Mesenchymal stem cell (in vitro differentiated cells and primary cell): ENCODE measurements around the gene LATS2.
"Not testable (repeated sequence)": the region's sequence is repeated elsewhere in the genome, so short reads cannot be mapped to it uniquely, and the experiment has no call there.

Source experiments
- DNase-seq: peaks from one replicate; pipeline ENCODE4 v3.0.0-alpha.2; 2013
- H2AFZ ChIP-seq: one replicate; pipeline ENCODE4 v1.6.1; 2013; ENCODE audit warnings: low read depth, mild to moderate bottlenecking, control low read depth, inconsistent platforms, low read length, moderate library complexity
- H2AK5ac ChIP-seq: 2 replicates; pipeline ENCODE4 v1.6.1; 2013; ENCODE audit warnings: low read length, moderate library complexity, mild to moderate bottlenecking, inconsistent platforms; ENCODE audit not compliant: severe bottlenecking
- H2BK120ac ChIP-seq: one replicate; pipeline ENCODE4 v1.6.1; 2013; ENCODE audit warnings: low read depth, mild to moderate bottlenecking, inconsistent platforms, low read length, moderate library complexity
- H2BK12ac ChIP-seq, 2 experiments: one replicate each; pipeline ENCODE4 v1.6.1; 2013; ENCODE audit warnings: inconsistent platforms in 2 of 2, low read length in 2 of 2, mild to moderate bottlenecking in 2 of 2, moderate library complexity in 2 of 2, control low read depth in 1 of 2
- H2BK15ac ChIP-seq: one replicate; pipeline ENCODE4 v1.6.1; 2013; ENCODE audit warnings: mild to moderate bottlenecking, low read depth, inconsistent platforms; ENCODE audit not compliant: poor library complexity, severe bottlenecking
- H2BK5ac ChIP-seq: 2 replicates; pipeline ENCODE4 v1.6.1; 2013; ENCODE audit warnings: low read depth, mild to moderate bottlenecking, low read length, control low read depth, inconsistent platforms; ENCODE audit not compliant: poor library complexity, severe bottlenecking
- H3K14ac ChIP-seq, 2 experiments: one replicate each; pipeline ENCODE4 v1.6.1; 2013; ENCODE audit warnings: inconsistent platforms in 2 of 2, low read length in 2 of 2, control low read depth in 1 of 2, mild to moderate bottlenecking in 1 of 2, moderate library complexity in 1 of 2
- H3K18ac ChIP-seq, 2 experiments: one replicate each; pipeline ENCODE4 v1.6.1; 2013; ENCODE audit warnings: inconsistent platforms in 2 of 2, low read length in 2 of 2, control low read depth in 1 of 2, low read depth in 1 of 2, mild to moderate bottlenecking in 1 of 2
- H3K23ac ChIP-seq, 2 experiments: one replicate each; pipeline ENCODE4 v1.6.1; 2013; ENCODE audit warnings: inconsistent platforms in 2 of 2, low read length in 2 of 2, mild to moderate bottlenecking in 2 of 2, moderate library complexity in 2 of 2, control low read depth in 1 of 2
- H3K27ac ChIP-seq: 2 replicates; pipeline ENCODE4 v1.5.1; 2013; ENCODE audit warnings: mild to moderate bottlenecking, moderate library complexity, low read length, control low read depth, inconsistent platforms; ENCODE audit not compliant: poor library complexity, severe bottlenecking
- H3K27me3 ChIP-seq, 2 experiments: 2 replicates each; pipeline versions ENCODE4 v1.6.1 to v1.7.0; 2013; ENCODE audit warnings: low read length in 2 of 2, mild to moderate bottlenecking in 2 of 2, moderate library complexity in 2 of 2, control low read depth in 1 of 2, inconsistent platforms in 1 of 2; ENCODE audit not compliant: control insufficient read depth in 1 of 2, insufficient read depth in 1 of 2
- H3K36me3 ChIP-seq, 2 experiments: 2 replicates each; pipeline versions ENCODE4 v1.6.1 to v1.7.0; 2013; ENCODE audit warnings: low read length in 2 of 2, control low read depth in 1 of 2, inconsistent platforms in 1 of 2, low read depth in 1 of 2, mild to moderate bottlenecking in 1 of 2; ENCODE audit not compliant: insufficient read depth in 2 of 2, control insufficient read depth in 1 of 2
- H3K4ac ChIP-seq, 2 experiments: one replicate each; pipeline ENCODE4 v1.6.1; 2013; ENCODE audit warnings: inconsistent platforms in 2 of 2, low read length in 2 of 2, mild to moderate bottlenecking in 2 of 2, moderate library complexity in 2 of 2, control low read depth in 1 of 2, low read depth in 1 of 2
- H3K4me1 ChIP-seq: 2 replicates; pipeline ENCODE4 v1.6.1; 2013; ENCODE audit warnings: low read depth, low read length, control low read depth; ENCODE audit not compliant: control insufficient read depth, insufficient read depth
- H3K4me2 ChIP-seq: 2 replicates; pipeline ENCODE4 v1.6.1; 2013; ENCODE audit warnings: low read length, mild to moderate bottlenecking, inconsistent platforms; ENCODE audit not compliant: poor library complexity, severe bottlenecking
- H3K4me3 ChIP-seq, 2 experiments: 2 replicates each; pipeline versions ENCODE4 v1.5.1 to v1.7.0; 2013; ENCODE audit warnings: low read length in 2 of 2, mild to moderate bottlenecking in 2 of 2, control low read depth in 1 of 2, low read depth in 1 of 2; ENCODE audit not compliant: insufficient read depth in 1 of 2
- H3K79me1 ChIP-seq: replicated peaks from 2 replicates; pipeline ENCODE4 v1.6.1; 2013; ENCODE audit warnings: mild to moderate bottlenecking, control low read depth, low read length, inconsistent platforms; ENCODE audit not compliant: poor library complexity, severe bottlenecking
- H3K9ac ChIP-seq: 2 replicates; pipeline ENCODE4 v1.7.0; 2013; ENCODE audit warnings: mild to moderate bottlenecking, low read length, moderate library complexity
- H3K9me3 ChIP-seq: 2 replicates; pipeline ENCODE4 v1.7.0; 2013; ENCODE audit warnings: mild to moderate bottlenecking, low read length; ENCODE audit not compliant: control insufficient read depth
- H4K8ac ChIP-seq: one replicate; pipeline ENCODE4 v1.6.1; 2013; ENCODE audit warnings: inconsistent platforms, mild to moderate bottlenecking, low read length, moderate library complexity
- H4K91ac ChIP-seq: one replicate; pipeline ENCODE4 v1.6.1; 2013; ENCODE audit warnings: mild to moderate bottlenecking, low read length, inconsistent platforms
- WGBS: methylation state at CpG from one replicate; pipeline ENCODE4 v1.1.7; 2013; ENCODE audit warnings: mixed read lengths; 5-methylcytosine and 5-hydroxymethylcytosine counted together

LATS2 gene

GRCh38 chr13:20953245-20953931, 108.0 kb downstream of the LATS2 start:
- H2BK5ac ChIP-seq, result no peak overlapping the region
- H4K91ac ChIP-seq, result no peak overlapping the region
- no peak overlapping the region for H3K27ac ChIP-seq
- no peaks in the 10 kb centered on the region for H3K36me3 ChIP-seq
- H3K27me3 ChIP-seq, result peaks cover 0 to 13% of the 10 kb centered on the region in 2 experiments
- no peak overlapping the region for H3K9ac ChIP-seq
- peak overlapping the region in 1 of 2 experiments; percentile 27 for H3K4me3 ChIP-seq
- H4K8ac ChIP-seq, result peak overlapping the region; percentile 41
- no peak for DNase-seq
- no peak overlapping the region for H2AFZ ChIP-seq
- H2BK12ac ChIP-seq, result no peak overlapping the region
- H2BK15ac ChIP-seq, result no peak overlapping the region
- no peaks in the 10 kb centered on the region for H3K9me3 ChIP-seq
- H3K4me2 ChIP-seq, result no peak overlapping the region
- peak overlapping the region in 1 of 2 experiments; percentile 55 for H3K14ac ChIP-seq
- H2AK5ac ChIP-seq, result no peak overlapping the region
- no peak overlapping the region for H3K18ac ChIP-seq
- H2BK120ac ChIP-seq, result no peak overlapping the region
- no peaks in the 10 kb centered on the region for H3K79me1 ChIP-seq
- H3K4ac ChIP-seq, result no peak overlapping the region
- no peak overlapping the region for H3K23ac ChIP-seq
- no peaks in the 10 kb centered on the region for H3K4me1 ChIP-seq
- WGBS, result 67% methylated on average over 16 of the region's 16 CpGs

GRCh38 chr13:20952838-20953237, 108.5 kb downstream of the LATS2 start:
- no peak overlapping the region for H4K91ac ChIP-seq
- peaks cover 0 to 13% of the 10 kb centered on the region in 2 experiments for H3K27me3 ChIP-seq
- H3K4me1 ChIP-seq, result no peaks in the 10 kb centered on the region
- no peak overlapping the region for H2BK15ac ChIP-seq
- no peaks in the 10 kb centered on the region for H3K9me3 ChIP-seq
- H2AK5ac ChIP-seq, result no peak overlapping the region
- H3K79me1 ChIP-seq, result no peaks in the 10 kb centered on the region
- H3K18ac ChIP-seq, result no peak overlapping the region
- no peak overlapping the region for H3K4ac ChIP-seq
- WGBS, result 90% methylated on average over 16 of the region's 16 CpGs
- no peak for DNase-seq
- H2BK5ac ChIP-seq, result no peak overlapping the region
- H3K14ac ChIP-seq, result no peak overlapping the region
- no peak overlapping the region for H2AFZ ChIP-seq
- H3K9ac ChIP-seq, result no peak overlapping the region
- no peak overlapping the region for H3K23ac ChIP-seq
- H2BK120ac ChIP-seq, result no peak overlapping the region
- no peaks in the 10 kb centered on the region for H3K36me3 ChIP-seq
- H3K27ac ChIP-seq, result no peak overlapping the region
- H3K4me3 ChIP-seq, result no peak overlapping the region
- peak overlapping the region; percentile 41 for H4K8ac ChIP-seq
- no peak overlapping the region for H3K4me2 ChIP-seq
- H2BK12ac ChIP-seq, result no peak overlapping the region

- H3K23ac ChIP-seq, H2BK5ac ChIP-seq, H3K18ac ChIP-seq, H3K4me2 ChIP-seq, H3K4me3 ChIP-seq, H3K27ac ChIP-seq, H2BK15ac ChIP-seq, H3K79me1 ChIP-seq, H2BK120ac ChIP-seq, H2AK5ac ChIP-seq, H2AFZ ChIP-seq, H2BK12ac ChIP-seq, H3K14ac ChIP-seq, H4K91ac ChIP-seq, H3K4ac ChIP-seq, DNase-seq, H3K9me3 ChIP-seq, H3K36me3 ChIP-seq, H3K9ac ChIP-seq, H4K8ac ChIP-seq: not testable (repeated sequence)
- Histone ChIP-seq H3K27me3 (peaks cover 0 to 16% of the 10 kb centered on the region in 2 experiments), H3K4me1 (peaks cover 10% of the 10 kb centered on the region)
- 95% methylated on average over 3 of the region's 3 CpGs for WGBS
Measured at GRCh38 chr13:20948001-20948400, 113.4 kb downstream of the LATS2 start.

- peak; percentile 12 for DNase-seq
- Histone ChIP-seq H3K9ac (peak overlapping the region; percentile 69), H3K27ac (no peak overlapping the region), H3K36me3 (no peaks in the 10 kb centered on the region), H4K8ac (peak overlapping the region; percentile 45), H2BK12ac (peak overlapping the region in 1 of 2 experiments; percentile 37), H3K27me3 (peaks cover 0 to 9% of the 10 kb centered on the region in 2 experiments), H3K18ac (no peak overlapping the region), H3K4me2 (peak overlapping the region; percentile 77), H2AK5ac (no peak overlapping the region), H3K9me3 (no peaks in the 10 kb centered on the region), H2BK5ac (no peak overlapping the region), H3K23ac (no peak overlapping the region), H2AFZ (peak overlapping the region; percentile 58), H2BK120ac (no peak overlapping the region), H3K79me1 (no peaks in the 10 kb centered on the region), H3K4ac (no peak overlapping the region), H4K91ac (no peak overlapping the region), H3K14ac (no peak overlapping the region), H3K4me3 (peak overlapping the region in 1 of 2 experiments; percentile 64), H3K4me1 (peaks cover 11% of the 10 kb centered on the region), H2BK15ac (no peak overlapping the region)
- 37% methylated on average over 28 of the region's 29 CpGs for WGBS
Measured at GRCh38 chr13:20945952-20946383, 115.4 kb downstream of the LATS2 start.
